GM23248 (cell line): ENCODE data around the gene SCAI. TPM values are rescaled to one million over a fixed set of nuclear protein-coding genes. Genes with fewer than 3 reads are reported as not detected.

Source experiments
- DNase-seq: peaks from one replicate; pipeline ENCODE4 v3.0.0-alpha.2; 2015
- H2AFZ ChIP-seq: fragments of 200-600 bp; sonication (generic); 2 replicates; pipeline ENCODE4 v1.6.1; 2016; ENCODE audit warnings: antibody characterized with exemption
- H3F3A ChIP-seq: fragments of 200-600 bp; sonication (generic); 2 replicates; pipeline ENCODE4 v1.6.1; 2016; ENCODE audit warnings: mild to moderate bottlenecking, antibody characterized with exemption, mixed run types; ENCODE audit not compliant: insufficient read depth
- H3K27ac ChIP-seq: fragments of 200-600 bp; sonication (generic); 2 replicates; pipeline ENCODE4 v1.5.1; 2016; ENCODE audit warnings: mild to moderate bottlenecking
- H3K27me3 ChIP-seq: fragments of 200-600 bp; sonication (generic); replicated peaks from 2 replicates; pipeline ENCODE4 v1.6.1; 2016; ENCODE audit warnings: mild to moderate bottlenecking; ENCODE audit not compliant: insufficient read depth
- H3K36me3 ChIP-seq: fragments of 200-600 bp; sonication (generic); 2 replicates; pipeline ENCODE4 v1.6.1; 2016; ENCODE audit warnings: low read depth, mild to moderate bottlenecking
- H3K4me1 ChIP-seq: fragments of 200-600 bp; sonication (generic); 2 replicates; pipeline ENCODE4 v1.6.1; 2016; ENCODE audit warnings: mild to moderate bottlenecking; ENCODE audit not compliant: insufficient read depth
- H3K4me2 ChIP-seq: fragments of 200-600 bp; sonication (generic); one replicate; pipeline ENCODE4 v1.6.1; 2016; ENCODE audit warnings: mild to moderate bottlenecking; ENCODE audit not compliant: unreplicated experiment
- H3K4me3 ChIP-seq: fragments of 200-600 bp; sonication (generic); 2 replicates; pipeline ENCODE4 v1.5.1; 2016; ENCODE audit warnings: mild to moderate bottlenecking
- H3K79me2 ChIP-seq: fragments of 200-600 bp; sonication (generic); 2 replicates; pipeline ENCODE4 v1.6.1; 2016; ENCODE audit warnings: mild to moderate bottlenecking; ENCODE audit not compliant: insufficient read depth
- H3K9ac ChIP-seq: fragments of 200-600 bp; sonication (generic); 2 replicates; pipeline ENCODE4 v1.6.1; 2016; ENCODE audit warnings: mild to moderate bottlenecking
- H3K9me2 ChIP-seq: fragments of 200-600 bp; sonication (generic); 2 replicates; pipeline ENCODE4 v1.6.1; 2016; ENCODE audit warnings: mixed run types, mild to moderate bottlenecking, moderate library complexity; ENCODE audit not compliant: insufficient read depth
- H3K9me3 ChIP-seq: fragments of 200-600 bp; sonication (generic); one replicate; pipeline ENCODE4 v1.6.1; 2017; ENCODE audit warnings: low read depth
- H4K20me1 ChIP-seq: fragments of 200-600 bp; sonication (generic); 2 replicates; pipeline ENCODE4 v1.6.0; 2016; ENCODE audit not compliant: insufficient read depth
- EZH2 ChIP-seq: fragments of 200-600 bp; sonication (generic); IDR thresholded peaks from 2 replicates; pipeline ENCODE4 v1.6.1; 2018; ENCODE audit warnings: antibody characterized with exemption, mild to moderate bottlenecking; ENCODE audit not compliant: insufficient read depth, poor library complexity, severe bottlenecking
- EZH2phosphoT487 ChIP-seq: fragments of 200-600 bp; sonication (generic); IDR thresholded peaks from 2 replicates; pipeline ENCODE4 v1.6.1; 2018; ENCODE audit warnings: antibody characterized with exemption, moderate library complexity, mild to moderate bottlenecking, low read depth; ENCODE audit not compliant: insufficient read depth
- WGBS, 2 experiments: methylation state at CpG; one replicate each; pipeline ENCODE4 v1.1.6; 2015 to 2017; ENCODE audit warnings: low lambda C conversion rate in 2 of 2, low coverage in 1 of 2; ENCODE audit errors: missing lambda C conversion rate in 2 of 2; 5-methylcytosine and 5-hydroxymethylcytosine counted together
- in situ Hi-C: fragments of 300-500 bp; cut with MboI; formaldehyde crosslinking; loops from 2 replicates; pipeline ENCODE4 v1.15.0; 2020
- polyA plus RNA-seq: library from polyadenylated mRNA; unstranded; fragments of >200 nt; fragmentation: Nextera tagmentation; extraction: Ambion mirVana; gene quantifications from 2 replicates; pipeline ENCODE4 v1.2.1, GENCODE V29; 2016
- total RNA-seq: library from RNA; depleted of rRNA; stranded (reverse); fragments of >200 nt; shearing (Covaris generic); gene quantifications from 2 replicates; pipeline ENCODE4 v1.2.3, GENCODE V29; 2014

The SCAI gene
- total and polyA plus RNA-seq, 2 experiments from 2014 or later = 3.0 TPM

DNA sequence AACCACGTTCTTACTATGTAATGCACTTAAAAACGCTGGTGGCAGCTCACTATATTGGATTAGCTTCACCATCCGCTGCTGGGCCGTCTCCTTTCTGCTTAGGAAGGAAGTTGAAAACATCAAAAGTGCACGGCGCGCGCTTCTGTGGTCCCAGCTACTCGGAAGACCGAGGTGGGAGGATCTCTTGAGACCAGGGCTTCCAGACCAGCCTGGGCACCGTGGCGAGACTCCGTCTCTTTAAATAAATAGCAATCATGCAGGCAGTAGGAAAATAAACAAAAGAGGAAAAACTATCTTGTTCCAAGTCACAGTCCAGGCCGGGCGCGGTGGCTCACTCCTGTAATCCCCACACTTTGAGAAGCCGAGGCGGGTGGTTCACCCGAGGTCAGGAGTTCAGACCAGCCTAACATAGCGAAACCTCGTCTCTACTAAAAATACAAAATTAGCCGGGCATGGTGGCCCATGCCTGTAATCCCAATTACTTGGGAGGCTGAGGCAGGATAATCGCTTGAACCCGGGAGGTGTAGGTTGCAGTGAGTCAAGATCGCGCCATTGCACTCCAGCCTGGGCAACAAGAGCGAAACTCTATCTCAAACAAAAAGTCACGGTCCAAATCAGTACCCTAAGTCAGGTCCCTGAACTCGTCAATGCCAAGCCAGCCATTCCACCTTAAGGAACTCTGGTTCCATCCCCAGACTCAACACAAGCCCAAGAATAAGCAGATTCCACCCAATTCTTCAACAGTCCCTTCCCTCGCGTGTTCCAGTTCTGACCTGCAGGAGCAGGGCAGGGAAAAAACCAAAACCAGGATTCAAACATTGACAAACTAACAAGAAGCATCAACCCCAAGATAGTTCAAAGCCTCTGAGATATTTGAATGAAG lies 201.4 kb downstream of the SCAI start:
- DNase-seq = peak; percentile 78
- Histone ChIP-seq H3K9ac (peak overlapping the region; percentile 97), H3K9me2 (no peaks in the 10 kb centered on the region), H3K79me2 (peaks cover 19% of the 10 kb centered on the region), H3K4me1 (peaks cover 10% of the 10 kb centered on the region; the same call in 1 of the 2 replicates), H3K4me2 (peak overlapping the region; percentile 88), H2AFZ (peak overlapping the region; percentile 92), H3K36me3 (no peaks in the 10 kb centered on the region), H3K27me3 (no peaks in the 10 kb centered on the region), H3K27ac (peak overlapping the region; percentile 98), H3F3A (peaks cover 10% of the 10 kb centered on the region), H3K9me3 (no peaks in the 10 kb centered on the region), H3K4me3 (peak overlapping the region; percentile 90), H4K20me1 (no peaks in the 10 kb centered on the region)
- no peak for TF ChIP-seq EZH2phosphoT487
- TF ChIP-seq EZH2 = no peak
- in situ Hi-C loops = loop anchor here (25.0 kb wide), 1 partner anchor 195 kb away; the partner anchor contains the start of gene SCAI
- WGBS, 2 experiments = 4% methylated on average over 31 of the region's 31 CpGs

DNA sequence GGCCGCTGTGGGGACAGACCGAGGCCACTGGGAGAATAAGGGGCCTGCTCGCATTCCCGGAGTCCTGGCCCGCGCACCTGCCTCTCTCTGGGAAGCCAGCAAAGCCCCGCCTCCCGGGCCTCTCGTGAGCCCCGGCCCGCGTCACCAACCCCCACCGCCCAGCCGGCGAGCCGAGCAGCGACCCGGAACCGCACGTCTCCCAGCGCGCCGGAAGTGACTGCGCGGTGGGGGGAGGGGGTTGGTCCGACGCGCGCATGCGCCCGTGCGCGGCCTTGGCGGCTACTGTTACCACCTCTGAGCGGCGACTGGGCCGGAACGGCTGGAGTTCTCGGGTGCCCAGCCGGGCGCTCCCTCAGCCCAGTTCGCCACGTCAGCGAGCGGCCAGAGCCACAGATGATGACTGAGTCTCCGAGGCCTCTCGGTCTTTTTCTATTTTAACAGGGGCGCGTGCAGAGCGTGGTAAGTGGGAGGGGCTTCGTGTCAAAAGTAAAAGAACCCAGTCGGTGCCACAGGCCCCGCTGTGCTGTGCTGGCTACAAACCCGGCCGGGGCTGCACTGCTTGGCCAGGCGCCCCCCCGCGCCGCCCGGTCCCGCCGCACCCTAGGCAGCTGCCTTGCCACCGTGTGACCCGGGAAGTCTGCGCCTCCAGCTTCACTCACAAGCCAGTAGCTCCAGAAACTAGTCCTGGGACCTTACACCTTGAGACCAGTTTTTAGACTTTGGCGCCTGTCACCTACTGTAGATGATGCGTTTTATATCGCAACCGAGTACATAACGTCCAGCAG lies 202.2 kb downstream of the SCAI start, which contains the start of gene GOLGA1:
Gene GOLGA1, minus strand, starts transcription at position 190 of the 785 bp plus-strand sequence. CDS start 2,372 bp downstream, outside the sequence.
- Histone ChIP-seq H3K9me2 (no peaks in the 10 kb centered on the region), H3K4me1 (peaks cover 10% of the 10 kb centered on the region; the same call in 1 of the 2 replicates), H3K36me3 (peaks cover 2% of the 10 kb centered on the region), H3K27me3 (no peaks in the 10 kb centered on the region), H3K4me2 (peak within 1 kb of the TSS; percentile 92), H3K79me2 (peaks cover 19% of the 10 kb centered on the region), H3K9me3 (no peaks in the 10 kb centered on the region), H2AFZ (peak within 1 kb of the TSS; percentile 92), H3F3A (peaks cover 10% of the 10 kb centered on the region), H4K20me1 (no peaks in the 10 kb centered on the region), H3K27ac (peak within 1 kb of the TSS; percentile 98), H3K4me3 (peak within 1 kb of the TSS; percentile 90), H3K9ac (peak within 1 kb of the TSS; percentile 97)
- TF ChIP-seq EZH2 (no peak), EZH2phosphoT487 (no peak)
- WGBS, 2 experiments = 1 to 2% methylated on average over 46 to 50 of the region's 70 CpGs
- in situ Hi-C loops = loop anchor here (25.0 kb wide), 1 partner anchor 196 kb away; the partner anchor contains the start of gene SCAI
- DNase-seq = peak; percentile 97

DNA sequence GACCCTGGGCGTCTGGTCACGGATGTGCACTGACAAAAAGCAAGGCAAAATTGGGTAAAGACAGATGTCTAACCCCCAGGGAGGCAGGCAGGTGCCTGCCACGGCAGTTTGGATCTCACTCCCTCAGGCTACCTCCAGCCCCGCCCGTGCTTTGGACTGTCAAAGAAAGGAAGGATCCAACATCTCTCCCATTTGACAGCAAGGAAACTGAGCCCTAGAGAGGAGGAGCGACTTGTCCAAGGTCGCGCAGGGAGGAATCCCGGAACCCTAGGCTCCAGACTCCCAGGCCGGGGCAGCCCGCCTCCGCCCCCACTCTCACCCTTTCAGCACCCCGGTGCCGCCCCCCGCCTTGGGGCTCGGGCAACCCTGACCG lies 202.8 kb downstream of the SCAI start:
- Histone ChIP-seq H3K79me2 (peaks cover 19% of the 10 kb centered on the region), H3K27ac (peak overlapping the region; percentile 98), H3K9me2 (no peaks in the 10 kb centered on the region), H3K4me3 (peak overlapping the region; percentile 90), H2AFZ (peak overlapping the region; percentile 92), H3F3A (peaks cover 12% of the 10 kb centered on the region), H3K36me3 (peaks cover 7% of the 10 kb centered on the region), H4K20me1 (no peaks in the 10 kb centered on the region), H3K4me1 (peaks cover 10% of the 10 kb centered on the region; the same call in 1 of the 2 replicates), H3K9ac (peak overlapping the region; percentile 97), H3K4me2 (peak overlapping the region; percentile 92), H3K9me3 (no peaks in the 10 kb centered on the region), H3K27me3 (no peaks in the 10 kb centered on the region)
- no peak for TF ChIP-seq EZH2
- TF ChIP-seq EZH2phosphoT487 = no peak
- no peak for DNase-seq
- in situ Hi-C loops = loop anchor here (25.0 kb wide), 1 partner anchor 197 kb away; the partner anchor contains the start of gene SCAI
- 1 to 4% methylated on average over 8 to 17 of the region's 17 CpGs for WGBS, 2 experiments

DNA sequence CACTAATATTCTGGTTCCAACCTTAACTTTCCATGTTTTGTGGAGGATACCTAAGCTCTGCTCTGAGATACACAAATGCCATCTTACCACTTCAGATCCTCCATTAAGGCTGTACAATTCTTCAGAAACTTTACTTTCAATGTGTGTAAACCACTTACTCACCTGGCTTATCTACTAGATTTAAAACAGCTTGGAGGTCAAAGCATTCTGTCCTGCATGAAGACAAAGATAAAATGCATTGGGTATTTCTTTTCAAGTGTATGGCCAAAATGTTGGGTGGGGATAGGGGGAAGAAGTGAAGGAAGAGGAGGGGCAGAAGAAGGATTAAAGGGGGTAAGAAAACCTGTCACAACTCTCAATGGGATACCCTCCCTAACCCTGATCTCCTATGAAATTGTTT lies 203.4 kb downstream of the SCAI start:
- Histone ChIP-seq H3K9me3 (no peaks in the 10 kb centered on the region), H3F3A (peaks cover 17% of the 10 kb centered on the region), H3K4me3 (peak overlapping the region; percentile 90), H3K36me3 (peaks cover 7% of the 10 kb centered on the region), H4K20me1 (no peaks in the 10 kb centered on the region), H3K79me2 (peaks cover 19% of the 10 kb centered on the region), H3K9me2 (no peaks in the 10 kb centered on the region), H3K27ac (no peak overlapping the region), H3K9ac (peak overlapping the region; percentile 97), H3K4me2 (peak overlapping the region; percentile 92), H2AFZ (peak overlapping the region; percentile 92), H3K27me3 (no peaks in the 10 kb centered on the region), H3K4me1 (peaks cover 12% of the 10 kb centered on the region)
- no peak for DNase-seq
- TF ChIP-seq EZH2 (no peak), EZH2phosphoT487 (no peak)
- in situ Hi-C loops = loop anchor here (25.0 kb wide), 1 partner anchor 197 kb away; the partner anchor contains the start of gene SCAI
